GM21367 (cell line): Measurements from ENCODE around the gene MAML3.

Experiments used
- ATAC-seq: cut with Tn5 transposase; IDR thresholded peaks from one replicate; pipeline ENCODE4 v1.9.1; 2021; ENCODE audit not compliant: unreplicated experiment

MAML3 gene

GRCh38 chr4:140153718-140154571 lies at the start of gene MAML3:
TSS of gene MAML3 (minus strand) at chr4:140154184. CDS start at chr4:140153327, 857 bp downstream.
- ATAC-seq, result no peak

- ATAC-seq, result no peak
Measured at GRCh38 chr4:140198942-140199341, 45.0 kb upstream of the MAML3 start.

GRCh38 chr4:140195806-140196205 lies 41.8 kb upstream of the MAML3 start:
- no peak for ATAC-seq

GRCh38 chr4:140189805-140190204 lies 35.8 kb upstream of the MAML3 start:
- no peak for ATAC-seq

GRCh38 chr4:140188975-140189374 lies 35.0 kb upstream of the MAML3 start:
- ATAC-seq, result no peak

- ATAC-seq, result no peak
Measured at GRCh38 chr4:140187316-140187695, 33.3 kb upstream of the MAML3 start.

- no peak for ATAC-seq
Measured at GRCh38 chr4:140186651-140187315, 32.8 kb upstream of the MAML3 start.

GRCh38 chr4:140186082-140186438 lies 32.1 kb upstream of the MAML3 start:
- no peak for ATAC-seq

- ATAC-seq, result no peak
Measured at GRCh38 chr4:140185412-140186081, 31.6 kb upstream of the MAML3 start.

- ATAC-seq, result no peak
Measured at GRCh38 chr4:140183270-140183669, 29.3 kb upstream of the MAML3 start.

GRCh38 chr4:140180577-140180976 lies 26.6 kb upstream of the MAML3 start:
- ATAC-seq, result no peak

GRCh38 chr4:140176735-140177134 lies 22.8 kb upstream of the MAML3 start:
- ATAC-seq, result no peak

GRCh38 chr4:140174543-140174942 lies 20.6 kb upstream of the MAML3 start:
- ATAC-seq, result no peak

- ATAC-seq, result no peak
Measured at GRCh38 chr4:140172960-140173359, 19.0 kb upstream of the MAML3 start.

GRCh38 chr4:140170299-140170698 lies 16.3 kb upstream of the MAML3 start:
- ATAC-seq, result no peak

- ATAC-seq, result no peak
Measured at GRCh38 chr4:140168936-140169335, 15.0 kb upstream of the MAML3 start.

- no peak for ATAC-seq
Measured at GRCh38 chr4:140168474-140168873, 14.5 kb upstream of the MAML3 start.

- no peak for ATAC-seq
Measured at GRCh38 chr4:140163029-140163810, 9.2 kb upstream of the MAML3 start.

- ATAC-seq, result no peak
Measured at GRCh38 chr4:140162596-140162995, 8.6 kb upstream of the MAML3 start.

- no peak for ATAC-seq
Measured at GRCh38 chr4:140158365-140159030, 4.5 kb upstream of the MAML3 start.

GRCh38 chr4:140157341-140157740 lies 3.4 kb upstream of the MAML3 start:
- ATAC-seq, result no peak
